HepG2 (cell line): ENCODE data around the gene AK8. TPM values are rescaled to one million over a fixed set of nuclear protein-coding genes. Genes with fewer than 3 reads are reported as not detected.

ENCODE experiments used
- ATAC-seq: fragments of 200-7000 bp; cut with Tn5 transposase; 3 replicates; pipeline ENCODE4 v1.9.1; 2020; ENCODE audit warnings: mild to moderate bottlenecking, moderate library complexity
- BruUV-seq: library from RNA; stranded (reverse); fragments of 400-500 nt; replicated peaks from 2 replicates; lab custom pipeline; 2021; lab: Mats Ljungman, UMichigan
- CTCF ChIA-PET: fragments of 300-600 bp; formaldehyde crosslinking; extraction: SDS; loops from one replicate; lab custom pipeline; 2021; ENCODE audit warnings: low total read pairs, inconsistent platforms, low intra/inter-chr PET ratio; lab: Yijun Ruan, JAX
- POLR2A ChIA-PET: fragments of 350-600 bp; sonication (Branson Sonifier 250); formaldehyde crosslinking; loops from one replicate; lab custom pipeline; 2020; ENCODE audit warnings: antibody characterized with exemption, inconsistent platforms; lab: Yijun Ruan, JAX
- DNase-seq: peaks from one replicate; pipeline ENCODE4 v3.0.0-alpha.2; 2015; ENCODE audit warnings: low spot score
- FAIRE-seq: peaks from 3 replicates; lab custom pipeline; 2011; peaks lifted over from hg19 to GRCh38; lab: Jason Lieb, UNC
- H2AFZ ChIP-seq: one replicate; pipeline ENCODE4 v1.6.1; 2011; ENCODE audit warnings: low read length, inconsistent platforms
- H3K27ac ChIP-seq: fragments of 300-600 bp; 3 replicates; pipeline ENCODE4 v1.8.0; 2011; ENCODE audit warnings: mixed run types, mild to moderate bottlenecking, mixed read lengths, low read length, inconsistent platforms; ENCODE audit not compliant: insufficient read depth; ENCODE audit errors: extremely low read length
- H3K27me3 ChIP-seq, 2 experiments: fragments of 200-600 bp in 1 of 2; 2 replicates in 1 of 2; 3 replicates in 1 of 2; pipeline versions ENCODE4 v1.6.0 to v1.8.0; 2011; ENCODE audit warnings: low read length in 2 of 2, mild to moderate bottlenecking in 2 of 2, moderate library complexity in 2 of 2, inconsistent platforms in 1 of 2; ENCODE audit not compliant: insufficient read depth in 2 of 2, control insufficient read depth in 1 of 2
- H3K36me3 ChIP-seq, 2 experiments: fragments of 200-600 bp in 1 of 2; replicated peaks in 1 of 2; 2 replicates in 1 of 2; 3 replicates in 1 of 2; pipeline versions ENCODE4 v1.5.1 to v1.8.0; 2011; ENCODE audit warnings: low read length in 2 of 2, inconsistent platforms in 1 of 2; ENCODE audit not compliant: insufficient read depth in 2 of 2, control insufficient read depth in 1 of 2
- H3K4me1 ChIP-seq: 2 replicates; pipeline ENCODE4 v1.5.1; 2012; ENCODE audit warnings: low read length, inconsistent platforms; ENCODE audit not compliant: insufficient read depth
- H3K4me2 ChIP-seq: 2 replicates; pipeline ENCODE4 v1.6.0; 2011; ENCODE audit warnings: low read depth, low read length, inconsistent platforms
- H3K4me3 ChIP-seq, 3 experiments: fragments of 200-600 bp in 1 of 3; sonication (generic), shearing (Covaris generic) in 1 of 3; replicated peaks in 1 of 3; 2 replicates each; pipeline ENCODE4 v1.5.1; 2011 to 2016; ENCODE audit warnings: low read length in 3 of 3, inconsistent platforms in 2 of 3, low read depth in 2 of 3, mild to moderate bottlenecking in 2 of 3, control low read depth in 1 of 3, mixed read lengths in 1 of 3; ENCODE audit not compliant: insufficient read depth in 1 of 3
- H3K79me2 ChIP-seq: one replicate; pipeline ENCODE4 v1.6.1; 2011; ENCODE audit warnings: low read length, inconsistent platforms; ENCODE audit not compliant: insufficient read depth
- H3K9ac ChIP-seq: 2 replicates; pipeline ENCODE4 v1.6.0; 2011; ENCODE audit warnings: mild to moderate bottlenecking, low read depth, low read length, inconsistent platforms; ENCODE audit not compliant: insufficient read depth
- H3K9me3 ChIP-seq: 2 replicates; pipeline ENCODE4 v1.5.1; 2012; ENCODE audit warnings: mild to moderate bottlenecking, low read length
- H4K20me1 ChIP-seq: 2 replicates; pipeline ENCODE4 v1.6.0; 2011; ENCODE audit warnings: inconsistent platforms, mild to moderate bottlenecking, low read length, moderate library complexity; ENCODE audit not compliant: insufficient read depth
- ELF1 ChIP-seq: sonication (generic); formaldehyde crosslinking; IDR thresholded peaks from 2 replicates; pipeline ENCODE4 v1.4.0; 2020; ENCODE audit warnings: missing genetic modification reagents
- GABPA ChIP-seq, 2 experiments: IDR thresholded peaks; 2 replicates each; pipeline ENCODE4 v1.6.1; 2011 to 2016; ENCODE audit warnings: low read depth in 2 of 2, low read length in 1 of 2, missing biosample characterization in 1 of 2, missing genetic modification characterization in 1 of 2
- PRDM15 ChIP-seq: sonication (generic); formaldehyde crosslinking; IDR thresholded peaks from 2 replicates; pipeline ENCODE4 v1.4.0; 2020; ENCODE audit warnings: missing genetic modification reagents
- ZFY ChIP-seq: sonication (generic); formaldehyde crosslinking; IDR thresholded peaks from 2 replicates; pipeline ENCODE4 v1.4.0; 2020; ENCODE audit warnings: missing genetic modification reagents
- ZNF333 ChIP-seq: sonication (generic); formaldehyde crosslinking; IDR thresholded peaks from 2 replicates; pipeline ENCODE4 v1.4.0; 2020; ENCODE audit warnings: mild to moderate bottlenecking, missing genetic modification reagents, borderline replicate concordance
- ZNF382 ChIP-seq: sonication (generic); formaldehyde crosslinking; IDR thresholded peaks from 2 replicates; pipeline ENCODE4 v1.5.0; 2020; ENCODE audit warnings: missing genetic modification reagents, mild to moderate bottlenecking, borderline replicate concordance
- ZNF501 ChIP-seq: sonication (generic); formaldehyde crosslinking; IDR thresholded peaks from 2 replicates; pipeline ENCODE4 v1.5.1; 2020; ENCODE audit warnings: mild to moderate bottlenecking, moderate library complexity, missing genetic modification reagents
- ZNF629 ChIP-seq: sonication (generic); formaldehyde crosslinking; conservative IDR thresholded peaks from 2 replicates; pipeline ENCODE4 v1.5.0; 2020; ENCODE audit warnings: missing genetic modification reagents
- WGBS: methylation state at CpG from one replicate; pipeline ENCODE4 v1.1.6; 2017; ENCODE audit warnings: low lambda C conversion rate; 5-methylcytosine and 5-hydroxymethylcytosine counted together
- in situ Hi-C: cut with HindIII; loops from 2 replicates; pipeline ENCODE4 v1.10.0; 2017; ENCODE audit warnings: low pct_unique_long_range_greater_than_20kb; ENCODE audit not compliant: extremely low pct_ligation_motif_present
- intact Hi-C: fragments of 100-400 bp; cut with micrococcal nuclease; formaldehyde crosslinking; loops from one replicate; pipeline ENCODE4 v1.10.0; 2022; ENCODE audit not compliant: unreplicated experiment
- polyA plus RNA-seq, 8 experiments: library from polyadenylated mRNA; depleted of rRNA in 3 of 8; stranded (reverse) in 7 of 8; unstranded in 1 of 8; fragments of >200 nt; fragmentation: Illumina TruSeq in 4 of 8; extraction: Trizol in 4 of 8; gene quantifications; 2 replicates each; pipeline versions ENCODE4 v1.2.1 to v1.2.3, GENCODE V29; 2011 to 2016; ENCODE audit warnings: low read depth in 4 of 8, missing spikeins in 1 of 8, mixed read lengths in 1 of 8; ENCODE audit not compliant: insufficient read depth in 1 of 8
- total RNA-seq, 5 experiments: library from RNA; depleted of rRNA; stranded (reverse); fragments of >200 nt; fragmentation: Illumina TruSeq; extraction: Trizol; gene quantifications; 2 replicates each; pipeline ENCODE4 v1.2.3, GENCODE V29; 2016; ENCODE audit warnings: low read depth in 1 of 5
- TF ChIP-seq, protein P1 (sequence below): sonication (generic); formaldehyde crosslinking; IDR thresholded peaks from 2 replicates; pipeline ENCODE4 v1.5.1; 2020; ENCODE audit warnings: mild to moderate bottlenecking, moderate library complexity, missing genetic modification reagents

The AK8 gene
- total and polyA plus RNA-seq, 2 of the 13 experiments (the other 11 are each of a cell fraction or from before 2014, with no cell fraction given) = 0.11 TPM; not detected in 1

DNA sequence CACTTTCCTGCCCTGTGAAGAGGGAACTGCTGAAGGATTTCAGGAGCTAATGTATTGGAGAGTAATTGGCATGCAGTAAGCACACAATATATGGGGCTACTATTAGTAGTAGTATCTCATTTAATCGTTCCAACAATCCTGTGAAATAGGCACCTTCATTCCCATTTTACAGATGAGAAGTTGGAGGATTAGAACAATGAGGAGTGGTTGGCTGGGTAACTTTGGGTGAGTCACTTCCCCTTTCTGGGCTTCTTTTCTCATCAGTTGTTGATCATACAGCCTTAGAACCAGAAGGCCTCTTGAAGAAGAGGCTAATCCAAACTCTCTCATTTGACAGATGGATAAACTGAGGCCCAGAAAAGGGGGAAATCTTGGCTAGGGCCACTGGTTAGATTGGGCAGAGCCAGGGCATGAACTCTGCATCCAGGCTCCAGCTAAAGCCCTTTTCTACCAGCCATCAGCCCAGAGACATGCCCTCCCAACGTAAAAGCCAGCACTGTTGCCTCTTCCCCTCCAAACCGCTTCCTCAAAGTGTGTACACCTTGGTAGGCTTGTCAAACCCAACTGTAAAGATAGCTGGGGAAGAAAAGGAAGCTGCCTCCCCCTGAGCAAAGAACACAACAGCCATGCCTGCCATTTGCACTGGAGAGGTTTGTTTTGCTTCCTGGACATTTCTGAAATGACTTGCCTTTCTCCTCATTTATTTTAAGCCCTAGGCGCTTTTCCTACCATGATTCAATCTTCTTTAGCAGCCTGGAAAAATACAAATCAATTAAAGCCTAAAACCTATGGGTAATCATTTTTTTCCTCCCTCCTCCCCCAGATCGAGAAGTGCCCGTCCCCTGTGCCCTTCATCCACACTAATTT, 1.6 kb upstream of the AK8 start:
- H3K79me2 ChIP-seq = no peaks in the 10 kb centered on the region
- no peak overlapping the region; a peak in 1 of 6 replicates for H3K4me3 ChIP-seq
- H3K27me3 ChIP-seq = peaks cover 0 to 8% of the 10 kb centered on the region in 2 experiments; a peak in 3 of 5 replicates
- no TSS peak for BruUV-seq
- DNase-seq (no peak), FAIRE-seq (no peak), ATAC-seq (no peak)
- peaks cover 15% of the 10 kb centered on the region; the same call in 1 of the 2 replicates for H3K4me1 ChIP-seq
- CTCF ChIA-PET = no interaction called here
- H3K4me2 ChIP-seq = peak overlapping the region; percentile 82; the same call in 1 of the 2 replicates
- POLR2A ChIA-PET = no interaction called here
- WGBS = 89% methylated on average over 6 of the region's 6 CpGs
- H3K36me3 ChIP-seq = no peaks in the 10 kb centered on the region
- in situ Hi-C loops = no loop called here
- no peak overlapping the region for H3K9ac ChIP-seq
- H3K27ac ChIP-seq = no peak overlapping the region
- TF ChIP-seq ZNF629 (CRISPR knock-in tag) (peak; percentile 58; the same call in 1 of the 2 replicates), ZFY (CRISPR knock-in tag) (no peak)
- peak overlapping the region; percentile 56 for H2AFZ ChIP-seq
- intact Hi-C loops = no loop called here
- no peaks in the 10 kb centered on the region for H3K9me3 ChIP-seq
- no peaks in the 10 kb centered on the region for H4K20me1 ChIP-seq

- peaks cover 0 to 8% of the 10 kb centered on the region in 2 experiments; a peak in 3 of 5 replicates for H3K27me3 ChIP-seq
- peaks cover 15% of the 10 kb centered on the region; the same call in 1 of the 2 replicates for H3K4me1 ChIP-seq
- H2AFZ ChIP-seq = peak within 1 kb of the TSS; percentile 67
- ChIA-PET CTCF (no interaction called here), POLR2A (no interaction called here)
- BruUV-seq = TSS peak; percentile 73
- ATAC-seq (peak; percentile 44), FAIRE-seq (no peak), DNase-seq (no peak)
- no peaks in the 10 kb centered on the region for H4K20me1 ChIP-seq
- intact Hi-C loops = no loop called here
- H3K9me3 ChIP-seq = no peaks in the 10 kb centered on the region
- peak within 1 kb of the TSS; percentile 82 for H3K4me2 ChIP-seq
- H3K27ac ChIP-seq = no peak within 1 kb of the TSS
- peak within 1 kb of the TSS; percentile 75 to 99 (median 95) for H3K4me3 ChIP-seq
- no peaks in the 10 kb centered on the region for H3K79me2 ChIP-seq
- in situ Hi-C loops = no loop called here
- WGBS = 43% methylated on average over 20 of the region's 42 CpGs
- peak within 1 kb of the TSS; percentile 81 for H3K9ac ChIP-seq
- no peaks in the 10 kb centered on the region for H3K36me3 ChIP-seq
- TF ChIP-seq ZNF333 (CRISPR knock-in tag) (no peak), ZNF382 (no peak), ZNF501 (CRISPR knock-in tag) (peak; percentile 18; the same call in 1 of the 2 replicates), ELF1 (CRISPR knock-in tag) (no peak), PRDM15 (CRISPR knock-in tag) (no peak), GABPA (IDR thresholded peaks at IDR 0.05; ENCODE audit: low read depth, low read length) (no peak), GABPA (CRISPR knock-in tag; IDR thresholded peaks at IDR 0.05; ENCODE audit: low read depth) (no peak)
- TF ChIP-seq, protein P1, sequence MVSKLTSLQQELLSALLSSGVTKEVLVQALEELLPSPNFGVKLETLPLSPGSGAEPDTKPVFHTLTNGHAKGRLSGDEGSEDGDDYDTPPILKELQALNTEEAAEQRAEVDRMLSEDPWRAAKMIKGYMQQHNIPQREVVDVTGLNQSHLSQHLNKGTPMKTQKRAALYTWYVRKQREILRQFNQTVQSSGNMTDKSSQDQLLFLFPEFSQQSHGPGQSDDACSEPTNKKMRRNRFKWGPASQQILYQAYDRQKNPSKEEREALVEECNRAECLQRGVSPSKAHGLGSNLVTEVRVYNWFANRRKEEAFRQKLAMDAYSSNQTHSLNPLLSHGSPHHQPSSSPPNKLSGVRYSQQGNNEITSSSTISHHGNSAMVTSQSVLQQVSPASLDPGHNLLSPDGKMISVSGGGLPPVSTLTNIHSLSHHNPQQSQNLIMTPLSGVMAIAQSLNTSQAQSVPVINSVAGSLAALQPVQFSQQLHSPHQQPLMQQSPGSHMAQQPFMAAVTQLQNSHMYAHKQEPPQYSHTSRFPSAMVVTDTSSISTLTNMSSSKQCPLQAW (CRISPR knock-in tag) = 0 out of 2 replicates have a peak, but pooled peaks have one; percentile 27
Measured at GRCh38 chr9:132878695-132879456, 792 bp upstream of the AK8 start, which contains the start of gene SPACA9. SPACA9 (plus strand) TSS chr9:132878898; CDS start chr9:132883948, 5,050 bp downstream.
